ENCODE data around the gene ILK.

The ILK gene

GRCh38 chr11:6602096-6602940 is 1.3 kb upstream of the ILK start:
- no peak for TF ChIP-seq CTCF (IDR thresholded peaks at IDR 0.05)

- TF ChIP-seq CTCF (IDR thresholded peaks at IDR 0.05) = no peak
Measured at GRCh38 chr11:6604081-6604626, 580 bp downstream of the ILK start.

GRCh38 chr11:6604790-6605189 is 1.2 kb downstream of the ILK start:
- TF ChIP-seq CTCF (IDR thresholded peaks at IDR 0.05) = no peak

DNA sequence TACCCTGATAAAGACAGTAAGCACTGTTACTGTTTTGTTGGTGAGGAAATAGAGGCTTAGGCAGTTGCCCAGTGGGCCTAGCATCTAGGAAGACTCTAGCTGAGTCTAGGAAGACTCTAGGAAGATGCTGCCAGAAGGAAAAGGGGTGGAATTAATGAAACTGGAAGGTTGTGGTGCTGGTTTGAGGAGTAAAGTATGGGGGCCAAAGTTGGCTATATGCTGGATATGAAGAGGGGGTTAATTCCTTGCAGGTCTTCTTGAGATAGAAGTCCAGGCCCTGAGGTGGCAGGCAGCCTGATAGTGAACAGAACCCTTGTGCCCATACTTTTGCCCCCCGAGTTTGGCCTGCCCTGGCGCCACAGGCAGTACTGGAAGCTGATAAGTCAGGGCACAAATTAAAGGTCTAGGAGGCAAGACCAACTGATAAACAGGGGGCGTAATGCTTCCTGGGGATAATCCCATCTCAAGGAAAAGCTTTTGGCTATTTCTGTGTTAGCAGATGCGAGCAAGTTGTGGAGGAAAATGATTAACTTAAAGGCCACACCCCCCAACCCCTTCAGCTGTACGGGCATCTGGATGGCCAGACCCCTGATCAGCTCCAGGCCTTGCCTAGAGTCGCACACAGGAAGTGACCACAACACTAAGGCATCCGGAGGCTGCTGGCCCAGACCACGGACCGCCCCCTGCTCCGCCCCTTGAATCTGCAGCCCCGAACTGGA is 3.1 kb downstream of the ILK start:
- TF ChIP-seq CTCF (IDR thresholded peaks at IDR 0.05) = no peak

GRCh38 chr11:6607190-6607795 is 3.7 kb downstream of the ILK start:
- TF ChIP-seq CTCF (IDR thresholded peaks at IDR 0.05) = no peak

GRCh38 chr11:6608011-6608410 is 4.4 kb downstream of the ILK start:
- no peak for TF ChIP-seq CTCF (IDR thresholded peaks at IDR 0.05)

DNA sequence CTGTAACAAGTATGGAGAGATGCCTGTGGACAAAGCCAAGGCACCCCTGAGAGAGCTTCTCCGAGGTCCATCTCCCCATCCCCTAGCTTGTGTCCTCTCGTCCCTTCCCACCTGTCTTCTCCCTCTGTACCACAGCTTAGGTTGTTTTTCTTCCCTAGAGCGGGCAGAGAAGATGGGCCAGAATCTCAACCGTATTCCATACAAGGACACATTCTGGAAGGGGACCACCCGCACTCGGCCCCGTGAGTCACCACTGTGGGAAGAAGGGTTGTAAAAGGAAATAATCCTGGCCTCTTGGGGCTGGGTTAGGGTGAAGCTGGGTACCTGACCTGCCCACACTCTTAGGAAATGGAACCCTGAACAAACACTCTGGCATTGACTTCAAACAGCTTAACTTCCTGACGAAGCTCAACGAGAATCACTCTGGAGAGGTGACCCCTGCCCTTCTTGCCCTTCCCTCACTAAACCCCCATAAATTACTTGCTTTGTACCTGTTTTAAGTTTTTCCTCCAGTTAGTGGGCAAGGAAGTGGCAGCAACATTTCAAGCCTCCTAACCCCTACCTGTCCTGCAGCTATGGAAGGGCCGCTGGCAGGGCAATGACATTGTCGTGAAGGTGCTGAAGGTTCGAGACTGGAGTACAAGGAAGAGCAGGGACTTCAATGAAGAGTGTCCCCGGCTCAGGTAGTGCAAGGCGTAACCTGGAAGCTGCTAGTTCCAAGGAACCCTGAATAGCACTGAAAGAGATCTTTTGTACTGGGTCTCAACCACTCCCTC is 5.3 kb downstream of the ILK start:
- TF ChIP-seq CTCF (IDR thresholded peaks at IDR 0.05) = no peak

Measured in LNCAP (cell line).